ENCODE results near the gene CEP55.

Gene CEP55

DNA sequence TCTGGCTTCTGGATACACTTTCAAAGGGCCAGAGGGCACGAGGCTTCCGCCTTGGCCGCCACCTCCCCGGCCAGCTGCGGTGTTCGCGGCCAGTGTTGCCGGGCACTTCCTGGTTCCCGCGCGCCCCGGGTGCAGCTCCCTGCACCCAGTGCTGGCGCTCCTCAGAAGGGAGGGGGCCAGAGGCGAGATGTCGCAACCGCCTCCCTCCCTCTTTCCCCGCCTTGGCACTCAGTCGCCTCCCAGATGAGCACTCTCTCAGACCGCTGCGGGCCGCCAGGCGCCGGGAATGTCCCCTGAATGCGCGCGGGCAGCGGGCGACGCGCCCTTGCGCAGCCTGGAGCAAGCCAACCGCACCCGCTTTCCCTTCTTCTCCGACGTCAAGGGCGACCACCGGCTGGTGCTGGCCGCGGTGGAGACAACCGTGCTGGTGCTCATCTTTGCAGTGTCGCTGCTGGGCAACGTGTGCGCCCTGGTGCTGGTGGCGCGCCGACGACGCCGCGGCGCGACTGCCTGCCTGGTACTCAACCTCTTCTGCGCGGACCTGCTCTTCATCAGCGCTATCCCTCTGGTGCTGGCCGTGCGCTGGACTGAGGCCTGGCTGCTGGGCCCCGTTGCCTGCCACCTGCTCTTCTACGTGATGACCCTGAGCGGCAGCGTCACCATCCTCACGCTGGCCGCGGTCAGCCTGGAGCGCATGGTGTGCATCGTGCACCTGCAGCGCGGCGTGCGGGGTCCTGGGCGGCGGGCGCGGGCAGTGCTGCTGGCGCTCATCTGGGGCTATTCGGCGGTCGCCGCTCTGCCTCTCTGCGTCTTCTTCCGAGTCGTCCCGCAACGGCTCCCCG, 70.2 kb downstream of the CEP55 start, which contains the start of gene FFAR4:
Gene FFAR4, plus strand, starts transcription at position 231 of the 842 bp plus-strand sequence. Its CDS starts 56 bp downstream, at position 287.
- no peak for DNase-seq (ENCODE audit: low spot score)

- DNase-seq (ENCODE audit: low spot score): no peak
Measured at GRCh38 chr10:93567277-93568104, 71.1 kb downstream of the CEP55 start.

- DNase-seq (ENCODE audit: low spot score): no peak
Measured at GRCh38 chr10:93568105-93568390, 71.6 kb downstream of the CEP55 start.

DNA sequence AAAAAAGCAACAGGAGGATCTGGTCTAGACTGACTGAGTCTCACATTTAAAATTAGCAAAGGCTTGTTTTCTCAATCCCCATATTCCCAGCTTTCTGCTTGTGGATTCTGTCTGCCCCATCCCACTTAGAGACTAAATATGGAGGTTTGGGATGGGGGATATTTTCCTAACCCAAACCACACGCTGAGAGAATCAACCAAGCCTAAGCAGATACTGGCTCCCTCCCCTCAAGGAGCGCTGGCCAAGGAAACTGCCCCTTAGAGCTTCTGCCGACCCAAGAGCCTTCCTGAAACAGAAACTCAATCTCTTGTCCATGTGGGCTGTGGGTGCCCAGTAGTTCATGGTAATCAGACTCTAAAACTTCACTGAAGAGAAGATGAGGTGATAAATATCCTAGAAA, 74.0 kb downstream of the CEP55 start:
- DNase-seq (ENCODE audit: low spot score): no peak

DNA sequence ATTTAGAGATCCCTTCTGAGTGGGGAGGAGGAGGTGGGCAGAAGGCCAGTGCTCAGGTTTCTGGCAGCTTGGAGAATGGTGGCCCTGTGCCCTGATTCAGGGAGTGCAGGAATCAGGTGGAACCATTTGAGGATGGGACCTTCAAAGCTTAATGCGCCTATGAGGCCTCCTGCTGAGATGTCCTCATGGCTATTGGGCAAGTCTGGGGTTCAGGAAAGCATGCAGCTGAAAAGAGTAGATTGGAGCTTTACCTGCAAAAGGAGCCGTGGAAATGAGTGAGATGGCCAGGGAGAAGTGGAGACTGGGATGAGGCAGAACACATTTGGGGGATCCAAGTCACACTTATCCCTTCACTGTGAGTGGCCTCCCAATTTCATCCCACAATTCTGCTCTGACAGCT, 76.2 kb downstream of the CEP55 start:
- no peak for DNase-seq (ENCODE audit: low spot score)

DNA sequence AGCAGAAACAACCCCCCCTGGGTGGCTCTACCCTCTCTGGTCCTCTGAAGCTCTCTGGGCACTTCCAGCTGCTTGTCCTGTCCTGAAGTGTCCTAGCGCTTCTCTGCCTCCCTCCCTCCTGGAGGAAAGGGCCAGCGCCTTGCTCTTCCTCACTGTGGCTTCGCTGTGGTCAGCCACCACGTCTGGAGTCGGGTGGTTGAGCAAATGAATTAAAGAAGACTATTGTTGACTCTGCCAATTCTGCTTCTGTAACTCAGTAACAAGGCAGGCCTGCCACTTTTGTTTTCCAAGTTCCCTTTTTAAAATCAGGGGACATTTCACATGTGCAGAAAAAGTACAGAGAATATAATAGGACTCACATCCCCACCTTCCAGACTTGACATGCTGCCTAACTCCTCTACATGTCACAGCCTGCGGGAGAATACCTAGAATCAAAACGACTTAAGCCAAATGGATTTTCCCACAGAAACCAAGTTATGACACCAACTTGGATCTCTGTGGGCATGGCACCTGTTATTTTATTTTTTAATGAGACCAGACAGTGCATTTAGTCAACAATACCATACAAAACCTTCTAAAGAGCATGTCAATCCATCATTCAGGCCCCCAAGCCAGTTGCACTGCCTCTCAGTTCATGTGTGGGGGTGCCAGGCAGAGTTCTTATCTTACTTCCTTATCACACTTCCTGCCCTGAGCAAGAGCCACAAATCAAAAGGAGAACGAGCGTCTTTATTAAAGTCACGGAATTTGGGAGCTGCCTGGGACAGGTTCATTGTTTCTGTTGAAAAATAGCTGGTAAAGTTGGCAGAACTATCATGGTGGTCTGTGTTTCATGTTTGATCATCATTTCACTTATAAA, 76.9 kb downstream of the CEP55 start:
- no peak for DNase-seq (ENCODE audit: low spot score)

- no peak for DNase-seq (ENCODE audit: low spot score)
Measured at GRCh38 chr10:93573924-93574323, 77.5 kb downstream of the CEP55 start.

GRCh38 chr10:93576888-93577287, 80.5 kb downstream of the CEP55 start:
- no peak for DNase-seq (ENCODE audit: low spot score)

DNA sequence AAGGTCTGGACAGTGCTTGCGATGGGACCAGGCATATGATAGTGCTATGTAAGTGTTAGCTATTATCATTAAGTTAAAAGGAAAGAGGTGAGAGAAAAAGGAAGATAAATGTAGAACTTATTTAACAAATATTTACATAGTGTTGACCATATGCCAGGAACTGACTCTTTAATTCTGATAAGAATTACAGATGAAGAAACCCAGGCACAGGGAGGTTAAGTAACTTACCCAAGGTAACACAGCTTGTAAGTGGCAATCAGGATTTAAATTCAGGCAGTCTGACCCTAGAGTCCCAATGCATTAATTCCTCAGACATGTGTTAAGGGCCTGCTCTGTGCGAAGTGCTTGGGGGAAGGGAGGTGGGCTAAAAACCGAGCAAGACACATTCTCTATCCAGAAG, 81.2 kb downstream of the CEP55 start:
- no peak for DNase-seq (ENCODE audit: low spot score)

All from AG08396 (cell line).